IMR-90 (cell line): Measurements from ENCODE around the gene C10orf71.

Experiments used
- CTCF ChIP-seq: conservative IDR thresholded peaks from 2 replicates; pipeline ENCODE4 v1.5.1; 2012; ENCODE audit warnings: mild to moderate bottlenecking, low read depth, low read length, improper control_type of control experiment
- MAZ ChIP-seq: IDR thresholded peaks from 2 replicates; pipeline ENCODE4 v1.6.1; 2012; ENCODE audit warnings: low read depth, mild to moderate bottlenecking, low read length, improper control_type of control experiment, moderate library complexity, borderline replicate concordance
- MXI1 ChIP-seq: IDR thresholded peaks from 2 replicates; pipeline ENCODE4 v1.6.1; 2012; ENCODE audit warnings: low read depth, mild to moderate bottlenecking, low read length, moderate library complexity, borderline replicate concordance
- POLR2A ChIP-seq: IDR thresholded peaks from 2 replicates; pipeline ENCODE4 v1.6.1; 2012; ENCODE audit warnings: mild to moderate bottlenecking, low read depth, low read length
- RCOR1 ChIP-seq: IDR thresholded peaks from 2 replicates; pipeline ENCODE4 v1.6.1; 2012; ENCODE audit warnings: mild to moderate bottlenecking, low read length, improper control_type of control experiment; ENCODE audit not compliant: insufficient replicate concordance
- USF2 ChIP-seq: fragments of 150-350 bp; IDR thresholded peaks from 2 replicates; pipeline ENCODE4 v1.6.1; 2017; ENCODE audit warnings: mild to moderate bottlenecking, antibody characterized with exemption, low read length, low read depth

DNA sequence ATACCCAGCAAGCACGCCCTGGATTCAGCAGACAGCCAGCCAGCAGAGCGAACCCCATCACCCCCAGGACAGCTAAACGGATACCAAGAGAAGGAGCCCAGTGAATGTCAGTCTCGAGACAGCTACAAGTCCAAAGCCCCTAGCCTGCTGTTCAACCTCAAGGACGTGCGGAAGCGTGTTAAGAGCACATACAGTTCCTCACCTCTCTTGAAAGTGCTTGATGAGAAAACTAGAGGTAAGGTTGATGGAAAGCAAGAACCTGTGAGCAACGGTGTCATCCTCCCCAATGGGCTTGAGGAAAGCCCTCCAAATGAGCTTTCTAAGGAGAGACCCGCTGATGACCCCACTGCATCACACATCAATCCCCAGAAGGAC, 24.9 kb downstream of the C10orf71 start:
- TF ChIP-seq MAZ: no peak
- TF ChIP-seq RCOR1: no peak
- no peak for TF ChIP-seq CTCF
- TF ChIP-seq USF2: no peak
- TF ChIP-seq POLR2A: no peak
- no peak for TF ChIP-seq MXI1
